Retina (tissue), 1 donor: Measurements from ENCODE around the gene ABCC6.
"Not testable (repeated sequence)": the region's sequence is repeated elsewhere in the genome, so short reads cannot be mapped to it uniquely, and the experiment has no call there.

ENCODE experiments used
- DNase-seq: peaks from one replicate; pipeline ENCODE4 v3.0.0-alpha.2; 2016

Gene ABCC6

GRCh38 chr16:16186820-16187219, 36.5 kb downstream of the ABCC6 start:
- no peak for DNase-seq

- DNase-seq = no peak
These were observed 38.2 kb downstream of the ABCC6 start for GRCh38 chr16:16185095-16185494.

GRCh38 chr16:16184594-16184993, 38.7 kb downstream of the ABCC6 start:
- no peak for DNase-seq

- DNase-seq = no peak
These were observed 39.7 kb downstream of the ABCC6 start for GRCh38 chr16:16183562-16183961.

GRCh38 chr16:16182918-16183317, 40.4 kb downstream of the ABCC6 start:
- DNase-seq = no peak

GRCh38 chr16:16181748-16182147, 41.5 kb downstream of the ABCC6 start:
- not testable (repeated sequence) for DNase-seq

- no peak for DNase-seq
These were observed 44.7 kb downstream of the ABCC6 start for GRCh38 chr16:16178455-16179162.

GRCh38 chr16:16176328-16176727, 47.0 kb downstream of the ABCC6 start:
- no peak for DNase-seq

GRCh38 chr16:16175296-16175695, 48.0 kb downstream of the ABCC6 start:
- peak; percentile 12 for DNase-seq

- DNase-seq = no peak
These were observed 50.3 kb downstream of the ABCC6 start for GRCh38 chr16:16172991-16173390.

- DNase-seq = no peak
These were observed 51.9 kb downstream of the ABCC6 start for GRCh38 chr16:16171332-16171919.

GRCh38 chr16:16169615-16170014, 53.7 kb downstream of the ABCC6 start:
- DNase-seq = no peak

- no peak for DNase-seq
These were observed 54.9 kb downstream of the ABCC6 start for GRCh38 chr16:16168431-16168830.

- no peak for DNase-seq
These were observed 55.4 kb downstream of the ABCC6 start for GRCh38 chr16:16167927-16168326.

GRCh38 chr16:16166949-16167348, 56.3 kb downstream of the ABCC6 start:
- no peak for DNase-seq

GRCh38 chr16:16166085-16166484, 57.2 kb downstream of the ABCC6 start:
- no peak for DNase-seq

GRCh38 chr16:16164243-16164642, 59.1 kb downstream of the ABCC6 start:
- DNase-seq = no peak

- DNase-seq = no peak
These were observed 59.7 kb downstream of the ABCC6 start for GRCh38 chr16:16163571-16163970.

- DNase-seq = no peak
These were observed 60.2 kb downstream of the ABCC6 start for GRCh38 chr16:16163109-16163508.

- DNase-seq = no peak
These were observed 60.7 kb downstream of the ABCC6 start for GRCh38 chr16:16162591-16162990.

GRCh38 chr16:16161840-16162239, 61.5 kb downstream of the ABCC6 start:
- DNase-seq = not testable (repeated sequence)

GRCh38 chr16:16161319-16161718, 62.0 kb downstream of the ABCC6 start:
- DNase-seq = no peak

GRCh38 chr16:16159662-16160061, 63.6 kb downstream of the ABCC6 start:
- DNase-seq = no peak

GRCh38 chr16:16158741-16159374, 64.4 kb downstream of the ABCC6 start:
- DNase-seq = no peak
